GM10248 (cell line): ENCODE measurements around the gene PLEKHM3.

Source experiments
- CTCF ChIA-PET: fragments of 300-600 bp; sonication (Branson Sonifier 250); formaldehyde crosslinking; extraction: SDS; loops from one replicate; lab custom pipeline; 2021; ENCODE audit warnings: antibody characterized with exemption; lab: Yijun Ruan, JAX
- POLR2A ChIA-PET: fragments of 350-650 bp; sonication (Branson Sonifier 250); formaldehyde crosslinking; extraction: SDS; loops from one replicate; lab custom pipeline; 2020; ENCODE audit warnings: antibody characterized with exemption; lab: Yijun Ruan, JAX
- DNase-seq: peaks from one replicate; pipeline ENCODE4 v3.0.0; 2012; ENCODE audit errors: extremely low spot score
- CTCF ChIP-seq: IDR thresholded peaks from 2 replicates; pipeline ENCODE4 v1.5.1; 2012; ENCODE audit warnings: mild to moderate bottlenecking, low read depth; ENCODE audit errors: extremely low read depth, missing control alignments, control extremely low read depth

PLEKHM3 gene

DNA sequence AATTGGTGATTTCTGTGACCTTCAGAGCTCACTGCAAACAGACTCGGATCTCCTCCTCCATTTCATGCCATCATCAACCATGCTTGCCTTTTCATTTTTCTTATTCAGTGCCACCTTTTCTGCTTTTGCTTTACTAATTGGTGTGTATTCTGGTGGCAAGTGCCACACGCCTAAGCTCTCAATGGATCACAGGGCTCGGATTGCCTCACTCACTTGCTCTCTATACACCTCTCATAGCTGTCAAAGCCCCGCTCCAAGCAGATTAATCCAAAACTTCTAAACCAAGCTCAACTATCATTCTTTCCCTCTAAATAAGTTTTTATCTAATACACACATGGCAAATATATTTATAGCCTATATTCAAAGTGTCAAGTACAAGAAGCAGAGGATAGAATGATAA is 86.4 kb downstream of the PLEKHM3 start:
- TF ChIP-seq CTCF: no peak
- ChIA-PET POLR2A (no interaction called here), CTCF (interaction anchor here (0.9 to 2.3 kb wide), 5 partner anchors 11 to 101 kb away, joined by 3 to 8 read pairs (median 4); no protein-coding TSS in a partner anchor)
- no peak for DNase-seq

DNA sequence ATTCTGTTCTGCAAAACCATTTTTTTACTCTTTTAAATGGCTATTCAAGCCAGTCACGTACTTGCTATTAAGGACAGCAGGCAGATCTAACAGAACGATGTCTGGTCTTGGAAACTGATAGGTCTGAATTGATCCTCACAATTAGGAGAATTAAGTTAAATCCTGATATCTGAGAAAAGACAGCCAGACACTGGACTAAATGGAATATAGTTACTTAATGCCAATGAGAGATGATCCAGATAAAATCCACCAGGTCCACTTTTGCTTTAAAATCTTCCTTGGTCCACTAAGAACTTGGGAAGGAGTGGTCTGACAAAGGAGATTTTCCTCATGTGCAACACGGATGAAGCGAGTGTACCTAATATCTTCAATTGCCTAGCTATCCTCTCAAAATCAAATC is 86.9 kb downstream of the PLEKHM3 start:
- POLR2A ChIA-PET: no interaction called here
- DNase-seq: no peak
- TF ChIP-seq CTCF: no peak
- CTCF ChIA-PET: interaction anchor here (0.7 to 2.3 kb wide), 5 partner anchors 14 to 102 kb away, joined by 3 to 8 read pairs (median 3); no protein-coding TSS in a partner anchor

DNA sequence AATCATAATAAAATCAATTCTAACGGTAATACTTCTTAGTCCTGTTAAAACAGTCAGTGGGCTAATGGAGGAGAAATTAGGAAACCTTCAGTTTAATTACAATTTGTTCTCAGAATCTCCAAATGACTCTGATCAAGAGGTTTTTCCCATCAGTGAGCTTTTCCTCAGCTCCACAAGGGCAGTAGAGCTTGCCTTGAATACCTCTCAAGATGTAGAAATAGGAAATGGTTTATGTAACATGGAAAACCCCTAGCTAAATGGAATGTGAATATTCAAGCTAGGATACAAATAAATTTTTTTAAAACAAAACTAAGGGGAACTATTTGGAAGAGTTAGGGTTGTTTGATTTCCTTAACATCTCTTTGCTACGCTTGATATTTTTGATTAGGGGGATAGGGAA is 87.5 kb downstream of the PLEKHM3 start:
- no peak for DNase-seq
- TF ChIP-seq CTCF: no peak
- ChIA-PET POLR2A (no interaction called here), CTCF (interaction anchor here (0.7 to 2.3 kb wide), 2 partner anchors 15 to 22 kb away, joined by 3 to 8 read pairs; no protein-coding TSS in a partner anchor)

DNA sequence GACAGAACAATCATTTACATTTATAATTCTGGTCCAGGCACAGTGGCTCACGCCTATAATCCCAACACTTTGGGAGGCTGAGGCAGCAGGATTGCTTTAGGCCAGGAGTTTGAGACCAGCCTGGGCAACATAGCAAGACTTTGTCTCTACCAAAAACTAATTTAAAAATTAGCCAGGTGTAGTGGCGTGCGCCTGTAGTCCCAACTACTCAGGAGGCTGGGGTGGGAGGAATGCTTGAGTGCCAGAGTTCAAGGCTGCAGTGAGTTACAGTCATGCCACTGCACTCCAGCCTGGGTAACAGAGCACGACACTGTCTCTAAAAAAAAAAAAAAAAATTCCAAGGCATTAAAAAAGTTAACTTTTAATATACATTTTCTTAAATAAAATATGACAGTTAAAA is 88.1 kb downstream of the PLEKHM3 start:
- POLR2A ChIA-PET: no interaction called here
- TF ChIP-seq CTCF: no peak
- no peak for DNase-seq
- CTCF ChIA-PET: interaction anchor here (1.3 kb wide), 1 partner anchor 16 kb away, joined by 3 read pairs; no protein-coding TSS in a partner anchor

GRCh38 chr2:207936380-207936779 is 88.9 kb downstream of the PLEKHM3 start:
- TF ChIP-seq CTCF: no peak
- POLR2A ChIA-PET: no interaction called here
- CTCF ChIA-PET: interaction anchor here (1.3 kb wide), 1 partner anchor 17 kb away, joined by 3 read pairs; no protein-coding TSS in a partner anchor
- DNase-seq: no peak

DNA sequence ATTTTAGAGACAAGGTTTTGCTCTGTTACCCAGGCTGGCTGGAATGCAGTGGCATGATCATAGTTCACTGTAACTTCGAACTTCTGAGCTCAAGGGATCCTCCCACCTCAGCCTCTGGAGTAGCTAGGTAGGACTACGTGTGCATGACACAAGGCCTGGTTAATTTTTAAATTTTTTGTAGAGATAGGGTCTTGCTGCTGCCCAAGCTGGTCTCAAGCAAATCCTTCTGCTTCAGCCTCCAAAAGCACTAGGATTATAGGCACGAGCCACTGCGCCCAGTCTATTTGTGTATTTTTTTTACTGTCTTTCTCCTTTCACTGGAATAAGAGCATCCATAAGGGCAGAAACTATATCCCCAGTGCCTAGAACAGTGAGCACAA is 89.3 kb downstream of the PLEKHM3 start:
- TF ChIP-seq CTCF: no peak
- ChIA-PET CTCF (interaction anchor here (1.2 to 1.3 kb wide), 2 partner anchors 17 to 49 kb away, joined by 3 to 4 read pairs; no protein-coding TSS in a partner anchor), POLR2A (no interaction called here)
- no peak for DNase-seq
